Measurements from ENCODE around the gene NAA20. TPM values are rescaled to one million over a fixed set of nuclear protein-coding genes. Genes with fewer than 3 reads are reported as not detected.

Gene NAA20
- total RNA-seq, 1 donor from 2014 or later: 33.5 TPM

DNA sequence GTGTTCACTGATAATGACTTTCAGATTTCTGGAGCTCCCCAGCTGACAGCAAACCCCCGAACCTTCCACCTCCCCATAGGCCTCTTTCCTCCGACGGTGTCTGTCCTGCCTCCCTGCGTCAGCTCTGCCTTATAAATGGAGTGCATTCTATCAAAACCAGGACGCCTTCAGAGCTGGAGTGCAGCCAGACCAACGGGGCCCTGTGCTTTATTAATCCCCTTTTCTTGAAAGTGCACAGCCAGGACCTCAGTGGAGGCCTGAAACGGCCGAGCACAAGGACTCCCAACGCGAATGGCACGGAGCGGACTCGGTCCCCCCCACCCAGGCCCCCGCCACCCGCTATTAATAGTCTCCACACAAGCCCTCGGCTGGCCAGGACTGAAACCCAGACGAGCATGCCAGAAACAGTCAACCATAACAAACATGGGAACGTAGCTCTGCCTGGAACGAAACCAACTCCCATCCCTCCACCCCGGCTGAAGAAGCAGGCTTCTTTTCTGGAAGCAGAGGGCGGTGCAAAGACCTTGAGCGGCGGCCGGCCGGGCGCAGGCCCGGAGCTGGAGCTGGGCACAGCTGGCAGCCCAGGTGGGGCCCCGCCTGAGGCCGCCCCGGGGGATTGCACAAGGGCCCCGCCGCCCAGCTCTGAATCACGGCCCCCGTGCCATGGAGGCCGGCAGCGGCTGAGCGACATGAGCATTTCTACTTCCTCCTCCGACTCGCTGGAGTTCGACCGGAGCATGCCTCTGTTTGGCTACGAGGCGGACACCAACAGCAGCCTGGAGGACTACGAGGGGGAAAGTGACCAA is 42.3 kb upstream of the NAA20 start:
- H3K4me1 Mint-ChIP-seq (ENCODE audit: low read depth, unreplicated experiment): peaks cover 27% of the 10 kb centered on the region
- peak overlapping the region; percentile 42 for H3K27ac Mint-ChIP-seq (ENCODE audit: unreplicated experiment)
- no peak for DNase-seq
- peaks cover 12% of the 10 kb centered on the region for H3K27me3 Mint-ChIP-seq (ENCODE audit: unreplicated experiment)
- peaks cover 2% of the 10 kb centered on the region for H3K9me3 Mint-ChIP-seq (ENCODE audit: unreplicated experiment)
- no peak overlapping the region for H3K4me3 Mint-ChIP-seq (ENCODE audit: unreplicated experiment)
- TF ChIP-seq CTCF (IDR thresholded peaks at IDR 0.05; ENCODE audit: partially characterized antibody, unreplicated experiment): no peak
- peaks cover 39% of the 10 kb centered on the region for H3K36me3 Mint-ChIP-seq (ENCODE audit: unreplicated experiment)

GRCh38 chr20:19975436-19975799 is 41.7 kb upstream of the NAA20 start:
- H3K4me1 Mint-ChIP-seq (ENCODE audit: low read depth, unreplicated experiment): peaks cover 27% of the 10 kb centered on the region
- H3K4me3 Mint-ChIP-seq (ENCODE audit: unreplicated experiment): no peak overlapping the region
- peaks cover 10% of the 10 kb centered on the region for H3K27me3 Mint-ChIP-seq (ENCODE audit: unreplicated experiment)
- peaks cover 2% of the 10 kb centered on the region for H3K9me3 Mint-ChIP-seq (ENCODE audit: unreplicated experiment)
- peaks cover 35% of the 10 kb centered on the region for H3K36me3 Mint-ChIP-seq (ENCODE audit: unreplicated experiment)
- H3K27ac Mint-ChIP-seq (ENCODE audit: unreplicated experiment): no peak overlapping the region
- no peak for TF ChIP-seq CTCF (IDR thresholded peaks at IDR 0.05; ENCODE audit: partially characterized antibody, unreplicated experiment)
- no peak for DNase-seq

DNA sequence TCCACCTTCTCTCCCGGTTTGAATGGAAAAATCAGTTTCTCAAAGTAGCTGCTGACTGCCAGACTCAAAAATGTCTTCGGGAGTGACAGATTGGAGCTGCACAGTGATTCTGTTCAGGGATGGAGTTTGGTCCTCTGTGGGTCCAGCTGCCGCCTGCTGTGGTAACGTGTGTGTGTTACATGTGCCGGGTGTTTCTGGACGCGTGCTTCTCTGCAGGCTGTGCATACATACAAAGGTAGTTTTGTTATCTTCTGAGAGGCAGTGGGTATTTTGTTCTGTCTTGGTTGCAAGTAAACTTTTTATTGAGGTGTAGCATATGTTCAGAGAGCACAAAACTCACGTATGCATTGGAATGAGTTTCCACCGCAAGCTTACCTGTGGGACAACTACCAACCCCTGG is 41.3 kb upstream of the NAA20 start:
- Mint-ChIP-seq H3K36me3 (ENCODE audit: unreplicated experiment) (peaks cover 30% of the 10 kb centered on the region), H3K27me3 (ENCODE audit: unreplicated experiment) (peaks cover 10% of the 10 kb centered on the region), H3K4me3 (ENCODE audit: unreplicated experiment) (no peak overlapping the region), H3K9me3 (ENCODE audit: unreplicated experiment) (peaks cover 2% of the 10 kb centered on the region), H3K27ac (ENCODE audit: unreplicated experiment) (peak overlapping the region; percentile 43), H3K4me1 (ENCODE audit: low read depth, unreplicated experiment) (peaks cover 27% of the 10 kb centered on the region)
- no peak for DNase-seq
- TF ChIP-seq CTCF (IDR thresholded peaks at IDR 0.05; ENCODE audit: partially characterized antibody, unreplicated experiment): no peak

- peak overlapping the region; percentile 59 for H3K27ac Mint-ChIP-seq (ENCODE audit: unreplicated experiment)
- no peak for TF ChIP-seq CTCF (IDR thresholded peaks at IDR 0.05; ENCODE audit: partially characterized antibody, unreplicated experiment)
- peaks cover 28% of the 10 kb centered on the region for H3K4me1 Mint-ChIP-seq (ENCODE audit: low read depth, unreplicated experiment)
- peak overlapping the region; percentile 49 for H3K4me3 Mint-ChIP-seq (ENCODE audit: unreplicated experiment)
- DNase-seq: no peak
- peaks cover 12% of the 10 kb centered on the region for H3K27me3 Mint-ChIP-seq (ENCODE audit: unreplicated experiment)
- H3K9me3 Mint-ChIP-seq (ENCODE audit: unreplicated experiment): peaks cover 2% of the 10 kb centered on the region
- peaks cover 24% of the 10 kb centered on the region for H3K36me3 Mint-ChIP-seq (ENCODE audit: unreplicated experiment)
Measured at GRCh38 chr20:19976595-19977372, 40.4 kb upstream of the NAA20 start.

DNA sequence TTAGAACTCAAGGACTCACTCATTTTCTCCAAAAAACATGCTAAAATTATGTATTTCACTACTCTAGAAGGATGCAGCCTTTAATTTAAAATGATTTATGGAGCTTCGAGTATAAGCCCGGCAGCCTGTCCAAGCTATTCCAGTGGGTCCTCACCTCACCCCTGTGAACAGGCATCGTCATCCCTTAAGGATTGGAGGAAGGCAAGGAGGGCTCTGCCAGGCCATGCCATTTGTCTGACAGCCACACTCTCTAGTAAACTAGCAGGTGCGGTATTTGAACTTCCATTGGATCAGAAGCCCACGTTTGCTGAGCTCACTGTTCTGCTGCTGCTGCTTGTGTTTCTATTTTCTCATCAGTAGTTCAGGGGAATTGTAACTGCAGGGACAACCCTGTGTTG is 39.8 kb upstream of the NAA20 start:
- peaks cover 2% of the 10 kb centered on the region for H3K9me3 Mint-ChIP-seq (ENCODE audit: unreplicated experiment)
- H3K4me1 Mint-ChIP-seq (ENCODE audit: low read depth, unreplicated experiment): peaks cover 28% of the 10 kb centered on the region
- no peak overlapping the region for H3K27ac Mint-ChIP-seq (ENCODE audit: unreplicated experiment)
- H3K27me3 Mint-ChIP-seq (ENCODE audit: unreplicated experiment): peaks cover 13% of the 10 kb centered on the region
- DNase-seq: no peak
- TF ChIP-seq CTCF (IDR thresholded peaks at IDR 0.05; ENCODE audit: partially characterized antibody, unreplicated experiment): no peak
- H3K4me3 Mint-ChIP-seq (ENCODE audit: unreplicated experiment): no peak overlapping the region
- H3K36me3 Mint-ChIP-seq (ENCODE audit: unreplicated experiment): peaks cover 24% of the 10 kb centered on the region
